NCI-H82 treated with DMSO at 0.1 percent for 48 hours (cell line): ENCODE measurements around the gene FTCD.
A peak's percentile ranks its signal among the peaks of the same experiment; 100 is the strongest.
"Not testable (repeated sequence)": the region's sequence is repeated elsewhere in the genome, so short reads cannot be mapped to it uniquely, and the experiment has no call there.

Source experiments
- DNase-seq: peaks from one replicate; lab custom pipeline; 2025; ENCODE audit not compliant: unreplicated experiment; lab: John Stamatoyannopoulos, UW

FTCD gene

DNA sequence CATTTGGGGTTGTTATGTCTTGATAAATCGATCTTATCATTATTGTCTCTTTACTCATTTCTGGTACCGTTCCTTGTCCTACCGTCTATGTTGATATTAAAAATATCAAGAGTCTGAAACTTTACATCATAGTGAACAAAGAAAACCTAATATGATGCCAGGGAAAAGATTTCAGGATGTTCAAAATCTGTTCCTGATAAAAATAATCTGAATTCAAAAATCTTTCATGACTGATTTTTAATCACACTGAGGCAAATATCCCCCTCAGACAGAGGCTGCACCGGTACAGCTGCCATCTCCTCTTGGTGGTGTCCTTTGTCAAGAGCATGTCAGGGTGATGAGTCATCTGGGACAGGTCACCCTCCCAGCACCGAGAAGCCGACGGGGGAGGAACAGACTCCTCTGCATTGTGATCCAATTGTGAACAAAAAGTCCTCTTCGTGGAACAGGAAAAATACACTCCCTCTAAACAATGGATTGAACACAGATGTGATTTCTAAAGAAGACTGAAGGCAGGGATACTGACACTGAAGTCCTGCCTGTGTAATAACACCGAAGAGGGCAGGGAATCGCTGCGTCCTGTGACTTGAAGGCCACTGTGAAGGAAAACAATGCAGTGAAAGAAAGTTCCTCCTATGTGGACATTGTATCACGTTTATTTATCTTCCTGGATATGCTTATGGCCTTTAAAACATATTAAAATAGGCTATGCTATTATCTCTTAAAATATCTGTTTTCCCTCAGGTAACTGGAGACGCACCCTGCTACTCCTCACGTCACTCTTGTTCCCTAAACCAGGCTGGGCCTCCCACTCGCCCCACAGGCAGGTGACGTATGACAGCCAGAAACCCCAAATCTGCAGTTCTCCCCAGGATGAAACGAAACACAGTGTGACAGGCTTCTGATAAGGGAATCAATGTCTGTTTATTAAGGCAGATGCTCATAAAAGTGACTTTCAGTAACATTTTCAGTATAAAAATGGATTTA is 33.1 kb upstream of the FTCD start:
- no peak for DNase-seq

DNA sequence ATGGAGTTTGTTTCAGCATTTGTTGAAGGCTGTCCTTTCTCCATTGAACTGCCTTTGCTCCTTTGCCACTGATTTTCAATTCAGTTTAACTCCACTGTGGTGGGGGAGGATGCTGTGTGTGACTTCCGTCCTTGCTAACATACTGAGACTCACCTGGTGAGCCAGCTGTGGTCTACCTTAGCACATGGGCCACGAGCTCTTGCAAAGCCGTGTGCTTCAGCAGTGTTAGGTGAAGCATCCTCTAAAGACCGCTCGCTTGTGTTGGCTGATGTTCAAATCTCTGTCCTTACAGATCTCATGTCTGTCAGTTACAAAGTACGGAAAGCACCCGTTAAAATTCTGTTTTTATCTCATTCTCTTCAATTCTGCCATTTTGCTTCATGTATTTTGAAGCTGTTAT is 32.4 kb upstream of the FTCD start:
- no peak for DNase-seq

DNA sequence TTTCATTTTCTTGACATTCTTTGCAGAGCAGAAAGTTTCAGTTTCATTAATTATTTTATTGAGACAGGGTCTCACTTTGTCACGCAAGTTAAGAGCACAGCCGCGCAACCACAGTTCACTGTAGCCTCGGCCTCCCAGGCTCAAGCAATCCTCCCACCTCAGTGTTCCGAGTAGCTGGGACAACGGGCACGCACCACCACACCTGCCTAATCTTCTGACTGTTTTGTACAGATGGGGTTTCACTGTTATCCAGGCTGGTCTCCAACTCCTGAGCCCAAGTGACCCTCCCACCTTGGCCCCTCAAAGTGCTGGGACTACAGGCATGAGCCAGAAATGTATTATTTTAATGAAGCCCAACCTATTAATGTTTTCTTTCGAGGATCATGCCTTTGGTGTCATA is 31.9 kb upstream of the FTCD start:
- no peak for DNase-seq

DNA sequence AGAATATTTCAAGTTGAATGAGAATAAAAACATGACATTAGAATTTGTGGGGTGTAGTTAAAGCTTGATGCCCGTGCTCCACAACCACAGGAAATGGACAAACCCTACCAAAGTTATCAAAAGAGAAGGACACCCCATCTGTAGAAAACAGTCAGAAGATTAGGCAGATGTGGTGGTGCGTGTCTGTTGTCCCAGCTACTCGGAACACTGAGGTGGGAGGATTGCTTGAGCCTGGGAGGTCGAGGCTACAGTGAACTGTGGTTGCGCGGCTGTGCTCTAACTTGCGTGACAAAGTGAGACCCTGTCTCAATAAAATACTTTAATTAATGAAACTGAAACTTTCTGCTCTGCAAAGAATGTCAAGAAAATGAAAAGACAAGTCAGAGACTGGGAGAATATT is 30.3 kb upstream of the FTCD start:
- DNase-seq = no peak

DNA sequence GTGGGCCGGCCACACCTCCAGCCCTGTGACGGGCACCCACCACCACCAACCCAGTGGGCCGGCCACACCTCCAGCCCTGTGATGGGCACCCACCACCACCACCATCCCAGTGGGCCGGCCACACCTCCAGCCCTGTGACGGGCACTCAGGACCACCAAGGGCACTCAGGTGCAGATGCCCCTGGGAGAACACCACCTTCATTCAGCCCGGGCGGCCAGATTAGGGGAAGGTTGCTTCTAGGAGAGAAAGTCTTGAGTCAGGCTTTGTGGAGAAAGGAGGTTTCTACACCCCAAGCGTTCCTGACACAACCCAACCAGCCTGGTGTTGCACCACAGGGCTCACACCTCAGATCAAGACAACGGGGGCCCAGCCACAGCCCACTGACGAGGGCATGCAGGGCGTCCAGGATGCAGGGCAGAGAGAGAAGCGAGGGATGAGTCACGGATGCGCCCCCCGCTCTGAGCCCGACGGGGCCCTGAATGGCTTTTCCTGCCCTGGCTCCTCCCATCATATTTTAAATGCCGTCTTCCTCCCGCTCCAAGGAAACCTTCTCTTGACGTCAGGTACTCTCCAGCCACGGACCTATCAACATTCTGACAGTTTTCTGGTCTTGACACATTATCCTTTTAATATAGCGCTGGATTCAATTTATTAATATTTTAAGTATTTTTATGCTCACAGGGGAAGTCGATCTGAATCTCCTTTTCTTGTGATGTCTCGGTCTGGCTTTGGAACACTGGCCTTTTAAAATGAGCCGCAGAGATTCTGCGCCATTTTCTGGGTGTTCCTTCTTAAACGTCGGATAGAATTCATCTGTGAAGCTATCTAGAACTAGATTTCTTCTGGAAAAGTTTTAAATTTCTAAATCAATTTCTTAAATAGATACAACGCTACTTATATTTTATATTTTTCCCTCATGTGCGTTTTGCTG is 29.5 kb upstream of the FTCD start:
- peak; percentile 44 for DNase-seq

DNA sequence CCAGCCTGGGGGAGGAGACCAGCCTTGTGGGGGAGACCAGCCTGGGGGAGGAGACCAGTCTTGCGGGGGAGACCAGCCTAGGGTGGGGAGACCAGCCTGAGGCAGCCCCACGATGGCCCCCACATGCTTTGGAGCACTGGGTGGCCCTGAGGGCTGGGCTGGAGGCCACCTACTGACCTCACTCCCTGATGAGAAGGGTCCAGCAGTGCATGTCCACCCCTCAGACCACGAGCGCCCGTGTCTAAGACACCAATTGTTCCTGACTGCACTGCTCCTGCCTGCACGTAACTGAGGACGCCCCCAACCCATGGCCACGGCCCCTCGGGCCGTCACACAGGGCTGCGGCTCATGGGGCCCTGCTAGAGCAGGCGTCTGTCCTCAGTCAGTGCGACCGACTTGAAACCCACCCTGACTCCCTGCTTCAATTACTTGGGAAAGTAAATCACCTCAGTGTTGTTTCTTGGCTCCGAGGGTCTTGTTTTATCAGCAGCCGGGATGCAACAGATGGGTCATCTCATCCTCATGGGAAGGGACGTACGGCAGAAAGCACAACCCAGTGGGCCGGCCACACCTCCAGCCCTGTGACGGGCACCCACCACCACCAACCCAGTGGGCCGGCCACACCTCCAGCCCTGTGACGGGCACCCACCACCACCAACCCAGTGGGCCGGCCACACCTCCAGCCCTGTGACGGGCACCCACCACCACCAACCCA is 28.7 kb upstream of the FTCD start, which contains the start of gene SPATC1L:
SPATC1L (minus strand) TSS at position 550 of the 715 bp plus-strand sequence. CDS start 1,643 bp downstream, outside the sequence.
- peak; percentile 56 for DNase-seq

DNA sequence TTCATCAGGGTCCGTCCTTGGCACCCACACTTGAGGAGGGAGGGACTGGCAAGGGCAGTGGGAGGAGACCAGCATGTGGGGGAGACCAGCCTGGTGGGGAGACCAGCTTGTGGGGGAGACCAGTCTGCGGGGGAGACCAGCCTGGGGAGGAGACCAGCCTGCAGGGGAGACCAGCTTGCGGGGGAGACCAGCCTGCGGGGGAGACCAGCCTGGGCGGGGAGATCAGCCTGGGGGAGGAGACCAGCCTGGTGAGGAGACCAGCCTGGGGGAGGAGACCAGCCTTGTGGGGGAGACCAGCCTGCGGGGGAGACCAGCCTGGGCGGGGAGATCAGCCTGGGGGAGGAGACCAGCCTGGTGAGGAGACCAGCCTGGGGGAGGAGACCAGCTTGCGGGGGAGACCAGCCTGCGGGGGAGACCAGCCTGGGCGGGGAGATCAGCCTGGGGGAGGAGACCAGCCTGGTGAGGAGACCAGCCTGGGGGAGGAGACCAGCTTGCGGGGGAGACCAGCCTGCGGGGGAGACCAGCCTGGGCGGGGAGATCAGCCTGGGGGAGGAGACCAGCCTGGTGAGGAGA is 28.0 kb upstream of the FTCD start:
- DNase-seq = not testable (repeated sequence)

DNA sequence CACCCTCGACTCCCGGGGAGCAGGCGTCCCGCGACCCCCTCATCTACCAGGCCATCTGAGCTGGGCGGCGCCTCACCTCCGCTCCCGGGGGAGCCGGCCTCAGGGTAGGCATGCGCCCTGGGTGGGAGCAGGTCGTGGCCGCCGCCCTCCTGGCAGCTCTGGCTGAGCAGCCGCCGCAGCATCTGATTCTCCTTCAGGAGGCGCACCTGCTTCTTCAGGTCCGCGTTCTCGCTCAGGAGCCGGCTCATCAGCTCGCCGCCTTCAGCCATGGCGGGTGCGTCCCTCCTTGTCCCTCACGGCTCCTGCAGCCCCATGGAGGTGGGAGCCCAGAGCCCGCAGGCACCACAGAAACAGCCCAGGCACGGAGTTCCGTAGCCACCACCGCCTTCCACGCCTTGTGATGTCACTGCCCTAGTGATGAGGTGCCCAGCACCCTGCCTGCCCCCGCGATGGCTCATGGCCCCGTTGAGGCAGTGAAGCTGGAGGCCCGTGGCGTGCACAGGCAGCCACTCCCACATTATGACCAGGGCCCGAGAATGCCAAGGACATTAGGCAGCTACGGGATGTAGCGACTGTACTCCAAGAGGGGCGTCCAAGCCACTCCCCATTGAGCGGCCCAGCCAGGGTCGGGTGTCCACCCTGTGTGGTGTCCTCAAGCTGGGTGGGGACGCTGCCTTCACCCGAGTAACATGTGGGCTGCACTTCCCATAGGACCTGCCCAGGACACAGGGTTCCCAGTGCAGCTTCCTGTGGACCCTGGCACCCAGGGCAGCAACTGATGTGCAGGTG is 27.4 kb upstream of the FTCD start:
- no peak for DNase-seq

DNA sequence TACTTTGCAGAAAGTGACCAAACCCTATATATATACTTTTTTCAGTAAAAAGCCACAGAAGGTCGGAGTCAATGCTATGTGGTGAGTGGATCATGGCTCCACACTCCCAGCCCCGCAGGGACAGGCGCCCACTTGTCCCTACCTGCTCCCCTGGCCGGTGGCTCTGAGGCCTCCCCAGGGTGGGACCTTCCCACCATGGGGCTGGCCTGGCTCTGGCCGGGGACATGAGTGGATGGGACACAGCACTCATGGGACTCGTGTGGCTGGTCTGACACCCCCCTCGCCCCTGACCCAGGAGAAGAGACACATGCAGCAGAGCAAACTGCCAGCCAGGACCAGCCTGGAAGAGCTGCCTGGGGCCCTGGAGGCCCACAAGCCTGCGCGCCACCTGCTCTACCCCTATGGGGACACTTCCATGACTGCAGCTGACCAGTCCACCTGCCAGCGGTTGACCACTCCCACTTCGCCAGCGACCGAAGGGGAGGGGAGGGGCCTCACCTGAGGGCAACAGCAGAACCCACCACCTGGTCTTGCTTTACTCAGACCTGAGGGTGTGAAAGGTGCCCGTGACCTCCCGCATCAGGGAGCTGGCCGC is 26.7 kb upstream of the FTCD start:
- DNase-seq = no peak

DNA sequence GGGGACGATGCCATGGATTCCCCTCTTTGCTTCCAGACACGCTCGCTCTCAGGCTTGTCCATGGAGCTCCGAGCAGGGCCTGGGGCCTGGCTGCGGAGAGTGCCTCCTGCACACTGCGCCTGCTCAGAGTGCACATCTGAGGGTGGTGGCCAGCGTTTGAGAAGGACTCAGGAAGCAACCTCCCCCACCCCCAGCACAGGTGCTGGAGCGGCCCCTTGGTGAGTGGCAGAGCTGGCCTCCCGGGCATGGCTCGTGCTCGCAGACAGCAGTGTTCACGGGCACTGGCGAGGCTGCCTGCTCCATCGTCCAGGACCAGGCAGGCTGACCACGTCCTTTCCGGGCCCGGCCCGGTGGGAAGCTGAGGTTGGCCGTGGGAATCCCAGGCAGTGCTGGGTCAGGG is 26.1 kb upstream of the FTCD start:
- no peak for DNase-seq

DNA sequence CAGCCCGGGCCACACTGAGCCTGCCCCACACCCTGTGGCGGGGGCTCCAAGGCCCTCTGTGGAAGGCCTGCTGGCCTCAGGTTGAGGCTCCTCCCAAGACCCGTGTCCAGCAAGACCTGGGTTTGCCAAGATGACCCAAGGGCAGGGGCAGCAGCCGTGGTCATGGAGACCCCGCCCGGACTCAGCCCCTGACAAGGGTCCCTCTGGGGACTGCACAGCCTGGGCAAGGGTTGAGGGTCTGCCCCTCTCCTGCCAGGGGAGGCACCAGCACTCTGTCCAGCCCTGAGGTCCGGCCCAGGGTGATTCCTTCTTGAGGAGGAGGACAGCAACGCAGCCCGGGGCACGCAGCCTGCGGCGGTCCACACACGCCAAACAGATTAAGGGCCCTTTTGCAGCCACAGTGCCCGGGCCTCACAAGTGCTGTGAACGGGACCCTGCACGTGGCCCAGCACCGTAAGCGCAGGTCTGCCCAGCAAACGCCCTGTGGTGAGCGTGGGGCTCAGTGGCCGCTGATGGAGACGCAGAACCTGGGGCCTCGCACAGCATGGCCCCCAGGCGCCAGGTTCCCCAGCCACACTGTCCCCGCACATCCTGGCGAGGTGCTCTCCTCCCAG is 25.5 kb upstream of the FTCD start:
- no peak for DNase-seq

DNA sequence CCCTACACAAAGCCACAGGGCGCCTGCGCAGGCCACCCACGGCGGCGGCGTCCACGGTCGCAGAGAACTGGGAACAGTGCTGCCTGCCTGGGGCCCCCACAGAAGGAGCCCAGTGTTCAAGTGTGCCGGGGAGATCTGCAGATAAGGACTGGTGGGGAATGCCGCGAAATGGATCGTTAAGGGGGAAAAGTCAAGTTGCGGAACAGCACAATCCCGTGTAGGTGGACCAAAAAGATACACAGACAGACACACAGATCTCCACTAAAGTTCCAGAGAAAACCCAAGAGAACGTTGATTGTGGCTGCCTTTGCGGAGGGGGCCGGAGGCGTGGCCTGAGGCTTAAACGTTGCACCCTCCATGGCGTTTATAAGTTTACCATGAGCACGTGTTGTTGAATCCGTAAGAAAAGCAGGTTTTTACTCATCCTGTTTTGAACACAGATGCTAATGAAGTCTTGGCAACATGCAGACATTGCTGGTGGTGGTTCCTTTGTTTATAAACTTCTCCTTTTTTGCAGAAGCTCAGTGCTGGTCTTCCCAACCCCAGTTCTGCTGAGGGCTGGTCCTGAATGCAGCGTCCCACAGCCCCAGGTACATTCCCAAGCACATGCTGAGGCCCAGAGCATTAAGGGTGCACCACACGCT is 24.8 kb upstream of the FTCD start:
- no peak for DNase-seq

DNA sequence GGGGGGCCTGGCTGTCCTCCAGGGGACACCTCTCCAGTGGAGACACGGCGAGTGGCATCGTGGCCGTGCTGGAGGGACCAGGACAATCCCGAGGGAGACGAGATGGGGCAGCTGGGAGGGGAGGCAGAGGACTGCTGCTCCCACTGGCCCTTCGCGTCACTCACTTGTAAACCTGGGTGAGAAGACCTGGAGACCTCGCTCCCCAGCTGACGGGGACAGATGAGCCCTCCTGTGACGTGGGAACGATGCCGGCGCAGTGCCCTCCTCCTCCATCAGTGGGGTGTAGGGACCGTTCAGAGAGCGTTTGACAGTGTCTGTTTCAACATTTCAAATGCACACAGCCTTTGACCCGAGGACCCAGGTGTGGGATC is 24.3 kb upstream of the FTCD start:
- no peak for DNase-seq

DNA sequence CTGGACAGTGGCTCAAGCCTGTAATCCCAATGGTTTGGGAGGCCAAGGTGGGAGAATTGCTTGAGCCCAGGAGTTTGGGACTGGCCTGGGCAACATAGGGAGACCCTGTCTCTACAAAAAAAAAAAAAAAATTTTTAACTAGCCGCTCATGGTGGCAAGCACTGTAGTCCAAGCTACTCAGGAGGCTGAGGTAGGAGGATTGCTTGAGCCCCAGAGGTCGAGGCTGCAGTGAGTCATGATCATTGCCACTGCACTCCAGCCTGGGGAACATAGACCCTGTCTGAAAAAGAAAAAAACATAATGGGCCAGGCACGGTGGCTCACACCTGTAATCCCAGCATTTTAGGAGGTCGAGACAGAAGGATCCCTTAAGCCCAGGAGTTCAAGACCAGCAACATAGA is 23.6 kb upstream of the FTCD start:
- no peak for DNase-seq

DNA sequence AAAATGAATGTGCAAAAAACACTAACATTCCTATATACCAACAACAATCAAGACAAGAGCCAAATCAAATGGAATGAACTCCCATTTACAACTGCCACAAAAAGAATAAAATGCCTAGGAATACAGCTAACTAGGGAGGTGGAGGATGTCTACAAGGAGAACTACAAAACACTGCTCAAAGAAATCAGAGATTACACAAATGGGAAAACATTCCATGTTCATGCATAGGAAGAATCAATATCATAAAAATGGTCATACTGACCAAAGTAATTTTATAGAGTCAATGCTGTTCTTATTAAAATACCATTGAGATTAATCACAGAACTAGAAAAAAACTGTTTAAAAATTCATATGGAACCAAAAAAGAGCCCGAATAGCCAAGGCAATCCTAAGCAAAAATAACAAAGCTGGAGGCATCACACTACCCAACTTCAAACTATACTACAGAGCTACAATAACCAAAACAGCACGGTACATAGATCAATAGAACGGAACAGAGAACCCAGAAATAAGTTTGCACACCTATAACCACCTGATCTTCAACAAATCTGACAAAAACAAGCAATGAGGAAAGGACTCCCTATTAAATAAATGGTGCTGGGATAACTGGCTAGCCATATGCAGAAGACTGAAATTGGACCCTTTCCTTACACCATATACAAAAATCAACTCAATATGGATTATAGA is 21.2 kb upstream of the FTCD start:
- not testable (repeated sequence) for DNase-seq

DNA sequence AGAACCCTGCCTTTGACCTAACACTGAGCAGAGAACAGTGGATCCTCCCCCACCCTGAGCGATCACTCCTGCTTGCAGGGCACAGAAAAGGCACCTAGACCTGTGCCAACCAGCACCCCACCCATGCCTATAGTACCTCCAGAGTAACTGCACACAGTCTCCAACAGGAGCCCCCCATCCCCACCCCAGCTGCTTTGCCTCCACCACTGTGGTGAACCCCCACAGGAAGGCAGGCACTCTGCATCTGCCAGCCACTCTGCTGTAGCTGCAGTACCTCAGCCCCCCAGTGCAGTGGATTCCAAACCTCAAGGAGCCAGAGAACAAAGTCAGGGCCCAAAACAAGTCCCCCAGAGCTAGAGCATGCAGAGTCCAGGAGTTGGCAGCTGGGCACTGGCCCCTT is 18.2 kb upstream of the FTCD start:
- DNase-seq = no peak

DNA sequence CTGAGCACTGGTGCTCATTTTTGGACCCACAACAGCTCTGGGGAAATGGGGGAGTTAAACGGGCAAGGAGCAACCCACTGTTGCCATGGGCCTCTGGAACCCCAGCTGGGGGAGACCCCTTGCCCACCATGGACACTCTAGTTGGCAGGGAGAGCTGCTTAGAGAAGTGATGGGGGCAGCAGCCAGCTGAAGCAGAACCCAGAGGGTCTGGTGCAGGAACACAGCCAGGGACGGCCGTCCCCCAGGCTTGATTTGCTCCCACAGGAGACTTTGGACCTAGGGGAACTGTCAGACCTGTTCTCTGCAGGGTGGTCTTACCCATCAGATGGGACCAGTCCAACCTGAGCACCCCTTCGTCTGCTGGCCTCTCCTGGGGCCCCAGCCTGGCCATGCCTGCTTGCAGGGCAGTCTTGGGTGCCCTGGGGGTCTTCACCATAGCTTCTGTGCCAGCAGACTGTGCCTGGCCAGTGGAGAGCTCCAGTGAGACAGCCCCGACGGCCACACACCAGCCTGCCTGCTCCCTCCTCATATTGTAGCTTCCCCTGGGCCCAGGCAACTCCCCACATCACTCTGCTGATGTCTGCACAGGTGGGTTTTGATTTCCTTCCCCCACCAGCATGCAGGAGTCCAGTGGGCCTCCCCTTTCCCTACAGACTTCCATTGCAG is 17.6 kb upstream of the FTCD start:
- DNase-seq = no peak
